HCEC 1CT (cell line): ENCODE results near the gene TRIM3.

Experiments used
- DNase-seq: peaks from one replicate; pipeline ENCODE4 v3.0.0-alpha.2; 2017

The TRIM3 gene

DNA sequence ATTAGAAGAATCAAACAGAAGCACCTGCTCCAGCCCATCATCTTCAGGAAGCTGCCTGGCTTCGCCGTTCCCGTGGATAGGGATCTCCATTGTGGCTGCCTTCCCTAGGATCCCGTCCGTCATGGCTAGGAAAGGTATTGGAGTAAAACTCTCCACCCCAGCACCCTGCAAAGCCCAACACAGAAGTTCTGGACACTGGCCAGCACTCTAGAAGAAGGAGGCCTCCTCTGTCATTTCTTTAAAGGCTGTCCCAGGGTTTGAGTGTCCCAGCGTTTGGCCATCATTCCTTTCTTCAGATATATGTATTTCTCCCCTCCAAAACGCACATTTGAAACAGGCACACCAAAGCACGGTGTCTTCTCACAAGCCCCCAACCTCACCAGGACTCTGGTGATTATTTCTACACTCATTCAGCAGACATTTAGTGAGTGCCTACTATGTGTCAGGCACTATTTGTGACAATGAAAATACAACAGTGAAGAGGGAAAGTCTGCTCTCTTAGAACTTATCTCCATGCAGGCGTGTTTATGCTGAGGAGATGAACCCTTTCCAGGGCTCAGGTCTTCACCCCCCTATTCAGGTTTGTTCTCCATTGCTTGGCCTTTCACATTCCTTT lies 6.7 kb upstream of the TRIM3 start:
- DNase-seq, result no peak

DNA sequence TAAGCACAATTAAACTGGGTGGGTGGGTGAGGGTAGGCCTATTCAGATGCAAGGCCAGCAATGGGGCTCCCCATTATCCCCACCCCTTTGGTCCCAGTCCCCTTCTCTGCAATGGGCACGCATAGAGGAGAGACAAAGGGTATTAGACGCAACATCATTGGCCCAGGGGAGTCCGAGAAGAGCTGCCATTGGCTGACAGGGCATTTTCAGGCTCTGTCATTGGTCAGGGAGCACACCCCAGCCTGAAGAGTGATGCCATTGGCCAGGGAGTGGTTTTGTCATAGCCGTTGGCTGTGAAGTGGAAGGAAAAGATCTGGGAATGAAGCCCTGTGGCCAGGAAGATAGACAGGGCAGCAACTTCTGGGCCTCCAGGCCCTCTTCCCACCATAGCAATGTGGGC lies 2.8 kb upstream of the TRIM3 start:
- DNase-seq, result no peak

DNA sequence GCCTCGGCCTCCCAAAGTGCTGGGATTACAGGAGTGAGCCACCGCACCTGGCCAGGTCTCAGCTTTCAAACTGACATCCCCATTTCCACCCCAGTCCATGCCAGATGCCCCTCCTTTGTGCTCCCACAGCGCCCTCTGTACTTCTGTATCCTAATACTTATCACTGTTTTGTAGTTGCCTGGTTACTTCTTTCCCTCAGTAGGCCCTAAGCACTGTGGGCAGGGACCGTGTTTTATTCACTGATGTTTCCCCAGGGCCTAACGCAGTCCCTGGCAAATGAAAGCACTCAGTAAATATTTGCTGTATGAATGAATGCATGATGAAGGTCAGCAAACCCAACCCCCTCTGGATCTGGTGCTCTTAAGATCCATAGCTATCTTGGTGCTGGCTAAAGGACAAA lies 2.2 kb upstream of the TRIM3 start:
- DNase-seq, result no peak

DNA sequence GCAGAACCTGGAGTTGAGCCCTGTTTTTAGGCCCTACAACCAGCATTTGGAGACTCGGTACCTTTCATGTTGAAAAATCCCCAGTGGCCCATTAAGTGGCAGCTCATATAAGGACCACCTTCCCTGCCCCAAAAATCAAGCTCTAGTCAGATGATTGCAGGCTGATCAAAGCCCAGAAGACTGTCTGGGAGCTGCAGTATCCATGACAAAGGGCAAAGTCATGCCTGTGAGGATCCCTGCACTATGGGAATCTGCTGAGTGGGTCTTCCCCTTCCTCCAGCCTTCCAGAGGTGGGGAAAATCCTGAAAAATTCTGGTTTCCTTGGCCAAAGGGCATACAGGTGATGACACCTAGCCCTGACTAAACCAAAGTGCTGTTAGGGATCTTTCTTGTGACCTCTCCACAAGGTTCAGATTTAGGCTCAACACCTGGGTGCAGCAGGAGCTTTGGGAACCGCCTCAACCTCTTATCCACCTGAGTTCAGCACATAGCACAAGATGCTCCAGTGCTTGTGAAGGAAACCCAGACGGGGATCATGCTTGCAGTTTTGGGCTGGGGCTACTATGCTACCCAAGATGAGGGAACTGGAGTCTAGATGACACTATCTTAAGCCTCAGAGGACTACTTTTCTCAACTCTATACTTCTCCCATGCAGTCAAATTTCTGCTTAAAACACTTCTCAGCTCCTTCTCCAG lies 1.2 kb upstream of the TRIM3 start:
- DNase-seq, result no peak

DNA sequence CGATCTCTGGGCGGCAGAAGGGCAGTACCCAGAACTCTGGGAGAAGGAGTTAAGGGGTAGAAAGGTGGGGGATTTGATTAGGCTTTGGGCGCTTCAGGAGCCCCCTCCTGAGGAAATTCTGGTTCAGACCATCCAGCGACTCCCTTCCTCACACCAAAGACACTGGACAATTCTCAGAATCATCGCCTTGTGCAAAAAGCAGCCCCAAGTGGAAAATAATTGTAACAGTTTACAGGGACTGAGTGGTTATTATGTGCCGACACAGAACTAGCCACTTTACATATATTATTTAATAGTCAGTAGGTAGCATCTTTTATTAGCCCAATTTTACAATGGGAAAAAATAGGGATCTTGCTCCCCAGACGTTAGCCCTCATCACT lies 662 bp upstream of the TRIM3 start:
- DNase-seq, result no peak

DNA sequence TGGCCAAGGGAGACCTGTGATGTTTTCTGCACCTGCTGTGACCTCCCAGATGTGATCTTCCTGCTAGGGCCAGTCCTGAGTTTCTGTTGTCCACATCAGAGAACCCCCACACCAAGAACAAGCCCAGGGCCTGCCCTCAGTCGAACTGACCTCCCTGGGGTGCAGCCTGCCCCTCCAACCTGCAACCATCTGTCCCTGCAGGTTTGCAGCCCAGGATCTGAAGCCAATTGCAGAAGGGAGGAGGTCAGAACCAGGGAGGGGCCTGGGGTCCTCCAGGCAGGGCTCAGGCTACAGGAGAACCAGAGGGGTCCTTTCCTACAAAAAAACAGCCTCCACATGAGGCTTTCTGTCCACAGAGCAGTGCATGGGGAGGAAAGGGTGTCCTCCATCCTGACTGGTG lies 807 bp downstream of the TRIM3 start:
- DNase-seq, result no peak

DNA sequence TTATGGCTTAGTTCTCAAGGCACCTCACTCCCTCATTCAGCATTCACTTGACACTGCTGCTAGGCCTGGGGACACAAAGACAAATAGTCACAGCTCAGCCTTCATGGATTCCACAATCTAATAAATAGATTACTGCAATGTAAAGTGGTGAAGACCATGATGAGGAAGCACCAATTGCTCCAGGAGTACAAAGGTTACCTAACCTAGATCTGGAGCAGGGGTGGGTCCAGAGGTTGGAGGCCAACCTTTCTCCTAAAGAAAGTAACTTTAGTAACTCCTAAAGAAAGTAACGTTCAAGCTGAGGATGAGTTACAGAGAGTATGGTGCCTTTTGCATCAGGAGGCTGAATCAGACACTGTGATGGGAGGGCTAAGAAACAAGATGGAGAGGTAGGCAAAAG lies 4.1 kb downstream of the TRIM3 start:
- no peak for DNase-seq

DNA sequence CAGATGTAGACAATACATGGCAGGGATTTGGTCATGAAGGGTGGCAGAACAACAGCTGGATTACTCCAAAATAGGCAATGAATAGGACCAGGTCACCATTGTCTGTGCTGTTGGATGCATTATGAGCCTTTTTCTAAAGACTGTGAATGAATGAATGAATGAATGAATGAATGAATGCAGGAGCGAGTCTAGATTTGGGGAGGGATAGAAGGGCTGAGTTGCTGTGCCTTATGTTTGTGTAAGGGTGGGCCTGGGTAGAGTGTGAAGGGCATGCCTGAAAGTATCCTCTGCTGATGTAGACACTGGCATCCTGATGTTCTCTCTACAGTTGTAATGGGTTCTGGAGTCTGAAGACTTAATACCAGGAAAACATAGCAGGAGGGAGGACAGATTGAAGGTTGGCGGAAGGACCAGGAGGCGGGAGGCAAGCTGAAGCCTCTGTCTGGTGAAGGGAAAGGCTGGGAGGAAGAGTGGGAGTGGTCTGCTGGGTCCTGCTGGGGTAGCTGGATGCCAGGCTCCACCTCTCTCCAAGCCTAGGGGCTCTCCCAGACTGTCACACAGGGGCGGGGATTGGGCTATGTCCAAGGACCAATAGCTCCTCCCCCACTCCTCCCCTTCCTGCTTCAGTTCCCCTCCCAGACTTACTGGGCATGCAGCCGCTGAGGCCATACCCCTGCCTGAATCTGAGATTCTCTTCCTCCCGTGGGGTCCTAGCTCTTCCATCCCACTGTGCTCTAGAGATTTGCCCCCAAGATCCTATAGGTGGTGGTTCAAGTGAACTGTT lies 4.8 kb downstream of the TRIM3 start:
- DNase-seq, result peak; percentile 31

DNA sequence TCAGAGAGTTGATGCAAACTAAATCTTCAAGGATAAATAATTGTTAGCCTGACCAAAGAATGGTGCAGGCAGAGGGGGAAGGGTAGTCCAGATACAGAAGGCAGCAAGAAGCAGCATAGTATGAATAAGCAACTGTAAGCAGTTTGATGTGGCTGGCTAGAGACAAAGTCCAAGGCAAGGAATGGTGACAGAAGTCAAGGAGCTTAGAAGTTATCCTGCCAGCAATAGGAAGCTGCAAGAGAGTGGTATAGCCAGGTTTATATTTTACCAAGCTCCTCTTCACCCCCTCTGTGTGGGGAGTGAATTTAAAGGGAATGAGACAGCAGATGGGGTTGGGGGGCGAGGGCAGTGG lies 14.7 kb downstream of the TRIM3 start:
- no peak for DNase-seq

DNA sequence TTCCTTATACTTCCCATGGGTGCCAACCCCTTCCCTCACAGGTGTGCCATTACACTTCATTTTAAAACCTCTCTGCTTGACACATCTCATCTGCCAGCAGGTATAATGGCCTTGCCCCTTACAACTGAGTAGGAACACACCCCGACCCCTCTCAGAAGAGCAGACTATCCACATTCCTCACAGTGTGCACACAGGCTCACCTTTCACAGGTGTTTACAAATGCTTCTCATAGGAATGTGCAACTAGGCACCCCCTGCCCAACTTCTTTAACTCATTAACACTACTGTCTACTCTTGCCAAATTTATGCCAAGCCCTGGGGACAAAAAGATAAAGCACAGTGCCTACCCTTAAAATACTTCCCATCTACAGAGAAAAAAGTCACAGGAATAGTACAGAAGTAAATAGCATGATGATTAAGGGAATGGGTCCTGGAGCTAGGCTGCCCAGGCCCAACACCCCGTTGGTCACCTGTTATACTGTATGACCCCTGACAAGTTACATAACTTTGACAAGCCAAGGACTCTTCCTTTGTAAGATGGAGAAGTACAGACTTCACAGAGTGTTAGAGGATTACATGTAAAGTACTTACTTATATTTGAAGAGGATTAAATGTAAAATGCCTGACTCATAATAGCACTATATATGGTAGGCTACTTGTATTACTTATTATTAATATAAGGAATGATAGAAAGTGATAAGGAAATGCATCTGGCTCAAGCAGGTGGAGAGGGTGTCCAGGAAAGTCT lies 15.2 kb downstream of the TRIM3 start:
- no peak for DNase-seq

DNA sequence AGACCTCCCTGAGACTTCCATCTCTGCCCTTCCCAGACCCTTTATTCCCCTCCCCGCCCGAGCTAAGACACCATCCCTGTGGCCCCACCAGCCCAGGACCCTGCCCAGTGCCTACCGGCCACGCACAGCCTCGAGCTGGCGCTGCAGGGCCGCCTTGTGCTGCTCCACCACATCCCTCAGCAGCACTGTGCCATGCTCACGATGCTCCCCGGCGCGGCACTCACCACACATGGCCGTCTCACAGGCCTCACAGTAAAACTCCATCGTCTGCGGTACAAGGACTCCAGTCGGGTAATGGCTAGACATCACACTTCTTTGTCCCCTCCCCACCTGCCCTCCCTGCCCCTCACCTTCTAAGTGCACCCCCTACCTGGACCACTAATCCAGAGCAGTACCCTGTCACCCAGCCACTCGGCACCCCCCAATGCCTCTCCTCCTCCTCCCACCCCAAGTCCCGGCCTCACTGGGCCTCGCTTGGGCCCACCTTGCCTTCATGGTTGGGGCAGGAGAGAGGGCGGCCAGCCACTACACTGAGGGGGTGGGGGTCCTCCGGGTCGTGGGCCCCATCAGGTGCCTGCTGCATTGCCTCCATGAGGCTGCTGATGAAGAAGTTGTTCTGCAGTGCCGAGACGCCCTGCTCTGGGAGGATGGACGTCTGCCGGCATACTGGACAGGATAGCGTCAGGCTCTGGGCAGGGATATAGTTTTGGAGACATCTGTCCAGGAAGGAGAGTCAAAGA lies 16.0 kb downstream of the TRIM3 start:
- DNase-seq, result no peak

DNA sequence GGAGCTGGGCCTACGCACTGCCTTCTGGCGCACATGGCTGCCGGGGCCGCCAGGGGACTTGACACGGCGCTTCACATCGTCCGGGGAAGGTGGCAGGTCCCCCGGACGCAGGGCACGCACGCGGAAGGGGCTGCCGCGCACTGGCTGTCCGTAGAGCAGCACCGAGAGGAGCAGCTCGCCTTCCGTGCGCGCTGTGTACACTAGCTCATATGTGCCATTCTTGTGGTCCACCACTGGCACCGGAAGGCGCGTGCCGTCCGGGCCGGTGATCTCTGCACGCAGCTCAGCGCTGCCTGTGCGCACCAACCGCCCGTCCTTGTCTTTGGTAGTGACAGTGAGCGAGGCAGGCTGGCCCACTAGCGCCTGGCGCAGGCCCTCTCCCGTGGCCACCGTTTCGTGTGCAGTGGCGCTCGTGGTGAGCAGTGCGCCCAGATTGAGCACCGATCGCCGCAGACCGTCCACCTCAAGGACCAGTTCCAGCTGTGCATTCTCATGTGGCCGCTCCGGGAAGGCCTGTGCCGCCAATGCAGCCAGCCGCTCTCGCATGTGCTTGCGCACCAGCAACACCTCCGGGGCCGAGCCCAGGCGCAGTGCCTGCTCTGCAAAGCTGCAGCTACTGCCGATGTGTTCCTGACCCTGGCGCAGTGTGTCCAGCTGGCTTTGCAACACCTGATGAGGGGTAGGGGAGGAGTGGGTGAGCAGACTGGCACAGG lies 17.2 kb downstream of the TRIM3 start:
- no peak for DNase-seq

DNA sequence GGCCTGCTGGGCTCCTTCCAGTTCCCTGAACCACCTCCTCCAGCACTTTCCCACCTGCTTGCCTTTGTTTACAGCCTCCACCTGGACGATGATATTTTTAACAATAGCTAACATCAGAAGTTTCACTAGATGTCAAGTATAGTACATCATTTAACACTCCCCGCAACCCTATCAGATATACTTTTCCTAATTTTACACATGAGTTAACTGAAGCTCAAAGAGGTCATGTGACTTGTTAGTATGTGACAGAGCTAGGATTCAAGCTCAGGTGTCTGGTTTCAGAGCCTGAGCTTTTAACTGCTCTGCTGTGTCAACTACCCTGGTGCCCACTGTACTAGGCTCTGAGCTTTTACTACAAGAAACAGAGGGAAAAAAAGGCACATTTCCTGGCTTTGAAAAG lies 18.7 kb downstream of the TRIM3 start:
- no peak for DNase-seq

DNA sequence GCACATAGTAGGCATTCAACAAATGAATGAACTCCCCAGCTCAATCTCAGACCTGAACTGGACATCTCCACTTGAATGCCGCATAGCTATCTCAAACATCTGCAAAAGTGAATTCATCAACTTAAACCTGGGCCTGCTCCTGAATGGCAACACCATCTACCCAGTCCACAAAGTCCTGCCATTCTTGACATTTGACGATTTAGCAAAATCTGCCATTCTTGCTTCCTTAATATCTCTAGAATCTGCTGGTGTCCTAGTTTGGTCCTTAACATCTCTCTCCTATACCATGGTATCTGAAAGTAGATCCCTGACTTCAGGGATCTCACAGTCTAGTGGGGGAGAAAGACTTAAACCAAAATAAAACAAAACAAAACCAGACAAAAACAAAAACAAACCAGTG lies 20.6 kb downstream of the TRIM3 start:
- DNase-seq, result no peak

DNA sequence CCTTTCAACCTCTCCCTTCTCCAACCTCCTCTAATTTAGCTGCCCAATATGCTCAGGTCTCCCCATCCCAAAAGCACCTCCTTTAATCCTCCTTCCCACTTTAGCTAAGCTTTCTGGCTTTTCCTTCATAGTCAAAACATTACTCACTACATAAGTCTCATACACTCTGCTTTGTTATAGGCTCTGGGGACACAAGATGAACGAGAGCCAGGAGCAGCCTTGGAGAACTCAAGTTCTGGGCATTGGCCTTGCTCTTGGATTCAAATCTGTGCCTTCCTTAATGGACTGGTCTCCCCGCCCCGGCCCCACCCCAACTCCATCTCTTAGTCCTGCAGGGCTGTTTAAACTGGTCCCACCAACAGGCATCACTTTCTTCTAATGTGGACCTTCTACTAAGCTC lies 21.5 kb downstream of the TRIM3 start:
- no peak for DNase-seq

DNA sequence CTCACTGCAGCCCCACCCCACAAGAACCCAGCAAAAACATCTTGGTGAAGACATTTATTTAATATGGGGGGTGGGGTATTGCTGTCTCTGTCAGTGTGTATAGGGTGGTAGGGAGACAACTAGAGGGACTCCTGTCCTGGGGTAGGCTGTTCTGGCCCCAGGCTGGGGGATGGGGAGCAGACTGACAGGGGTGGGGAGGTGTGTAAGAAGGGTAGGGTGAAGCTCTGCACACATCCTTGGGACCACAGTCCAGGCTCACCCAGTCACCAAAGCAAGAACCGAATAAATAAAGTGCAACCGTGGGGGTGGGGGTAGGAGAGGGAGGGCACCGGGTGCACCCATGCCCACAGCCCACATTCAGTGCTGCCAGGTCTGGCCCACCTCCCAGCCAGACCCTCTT lies 25.2 kb downstream of the TRIM3 start:
- DNase-seq, result no peak

DNA sequence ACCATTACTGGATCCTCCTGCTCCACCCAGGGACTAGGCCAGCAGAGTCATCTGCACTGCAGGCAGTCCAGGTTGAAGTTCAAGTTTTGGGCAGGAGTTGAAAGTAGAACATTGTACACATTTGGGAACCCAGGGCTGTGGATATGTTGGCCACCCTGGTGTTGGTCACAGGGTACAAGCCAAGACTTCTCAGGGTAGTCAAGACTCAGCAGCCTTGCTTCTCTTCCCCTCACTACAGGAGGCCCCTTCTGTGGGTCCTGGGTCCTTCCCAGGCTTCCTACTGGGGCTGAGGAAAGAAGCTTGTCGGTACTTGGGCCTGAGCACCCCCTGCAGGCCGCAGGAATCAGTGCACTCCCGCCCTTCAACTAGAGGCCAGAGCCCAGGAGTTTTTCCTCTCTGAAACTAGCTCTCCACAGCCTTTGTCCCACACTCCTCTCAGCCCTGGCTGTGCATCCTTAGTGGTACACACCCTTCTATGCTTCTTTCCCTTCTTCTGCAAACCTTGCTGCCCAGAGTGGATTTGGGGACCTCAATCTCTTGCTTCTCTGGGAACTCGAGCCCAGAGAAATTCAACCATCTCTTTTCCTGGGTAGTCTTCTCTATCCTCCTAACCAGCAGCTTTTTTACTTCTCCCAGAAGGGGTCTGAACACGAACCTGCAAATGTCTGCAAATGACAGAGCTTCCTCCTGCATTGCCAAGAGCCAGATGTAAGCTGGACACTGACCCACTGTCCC lies 30.3 kb downstream of the TRIM3 start:
- DNase-seq, result peak; percentile 29

DNA sequence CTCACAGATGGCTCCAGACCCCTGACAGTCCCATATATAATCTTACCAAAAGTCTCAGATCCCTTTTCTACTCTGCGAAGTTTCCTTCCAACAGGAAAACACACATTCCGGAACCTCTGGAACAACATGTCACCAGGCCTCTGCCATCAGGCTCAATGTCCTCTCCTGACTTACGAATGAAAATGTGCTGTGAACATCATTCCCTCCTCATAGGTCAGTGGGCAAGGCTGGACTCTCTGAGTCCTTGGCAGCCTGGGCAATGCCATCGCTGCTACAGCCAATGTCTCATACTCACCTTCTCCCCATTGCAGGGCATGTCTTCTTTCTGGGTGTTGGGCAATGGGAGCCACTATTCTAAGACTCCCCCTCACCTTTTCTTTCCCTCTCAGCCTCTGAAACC lies 31.3 kb downstream of the TRIM3 start:
- DNase-seq, result no peak

DNA sequence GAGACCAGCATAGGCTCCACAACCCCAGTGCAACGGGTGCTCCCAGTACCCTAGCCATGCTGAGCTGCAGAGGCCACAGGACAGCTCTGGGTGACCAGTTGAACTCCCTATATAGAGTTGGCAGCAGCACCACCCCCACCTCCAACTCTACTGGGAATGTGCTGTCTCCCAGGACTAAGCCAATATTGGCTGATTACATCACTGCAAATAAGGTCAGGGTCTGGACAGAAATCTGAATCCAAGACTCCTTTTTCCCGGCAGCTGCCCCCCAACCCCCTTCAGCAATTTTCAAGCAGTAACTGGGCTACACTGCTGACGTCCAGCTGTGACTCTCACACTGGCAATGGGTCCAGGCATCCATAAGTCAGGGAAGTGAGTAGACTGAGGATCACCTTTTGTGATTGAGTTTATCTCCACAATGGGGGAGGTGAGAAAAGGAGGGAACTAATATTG lies 32.8 kb downstream of the TRIM3 start, which contains the start of gene HPX:
TSS of gene HPX (minus strand) at position 82 of the 453 bp plus-strand sequence. CDS start at position 58, 24 bp downstream.
- DNase-seq, result no peak

DNA sequence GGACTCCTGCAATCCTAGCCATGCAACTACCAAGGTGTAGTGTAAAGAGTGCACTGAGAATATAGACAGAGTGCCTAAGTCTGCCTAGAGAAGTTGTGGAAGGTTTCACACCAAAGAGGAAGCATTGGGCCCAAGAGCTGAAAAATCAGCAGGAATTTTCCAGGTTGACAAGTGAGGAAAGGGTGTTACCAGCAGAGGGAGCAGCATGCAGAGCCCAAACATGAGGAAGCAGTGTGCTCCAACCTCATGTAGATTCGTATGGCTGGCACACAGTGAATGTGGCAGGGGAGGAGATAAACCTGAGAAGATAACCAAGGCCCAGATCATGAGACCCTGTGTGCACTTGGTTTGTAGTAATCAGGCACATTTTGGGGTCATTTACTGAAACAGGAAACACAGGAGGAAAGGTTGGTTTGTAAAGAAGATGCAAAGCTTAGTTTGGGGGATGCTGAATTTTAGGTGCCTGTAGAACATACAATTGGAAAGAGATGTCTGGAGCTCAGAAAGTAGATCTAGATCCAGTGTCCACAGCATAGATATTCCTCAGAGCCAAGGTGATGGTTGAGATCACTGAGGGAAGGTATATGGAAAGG lies 34.7 kb downstream of the TRIM3 start:
- peak; percentile 56 for DNase-seq

DNA sequence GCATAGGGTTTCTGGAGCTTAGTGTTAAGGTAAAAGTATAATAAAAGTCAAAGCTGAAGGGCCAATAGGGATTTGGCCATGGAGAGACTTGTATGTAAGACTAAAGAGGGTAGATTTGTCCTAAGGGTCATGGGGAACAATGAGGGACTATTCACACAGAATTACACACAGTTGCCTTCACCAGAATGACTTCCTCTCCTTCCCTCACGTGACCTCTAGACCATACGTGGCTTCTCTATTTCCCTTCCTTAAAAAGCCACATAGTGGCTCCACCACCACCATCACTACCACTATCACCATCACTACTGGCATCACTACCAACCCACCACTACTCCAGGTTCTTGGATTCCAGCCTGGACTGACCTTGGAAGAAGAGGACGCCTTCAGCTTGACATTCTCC lies 35.7 kb downstream of the TRIM3 start:
- no peak for DNase-seq
